Rectal smooth muscle tissue (tissue), 1 donor: ENCODE data around the gene CHEK1.

Source experiments
- H3K27ac ChIP-seq: one replicate; pipeline ENCODE4 v1.7.0; 2013; ENCODE audit warnings: low read depth, low read length, inconsistent platforms
- H3K27me3 ChIP-seq: one replicate; pipeline ENCODE4 v1.7.0; 2013; ENCODE audit warnings: low read length; ENCODE audit not compliant: control insufficient read depth, insufficient read depth
- H3K36me3 ChIP-seq: one replicate; pipeline ENCODE4 v1.7.0; 2013; ENCODE audit warnings: low read length; ENCODE audit not compliant: control insufficient read depth, insufficient read depth
- H3K4me1 ChIP-seq: one replicate; pipeline ENCODE4 v1.7.0; 2013; ENCODE audit warnings: low read length; ENCODE audit not compliant: control insufficient read depth, insufficient read depth
- H3K4me3 ChIP-seq: one replicate; pipeline ENCODE4 v1.7.0; 2013; ENCODE audit warnings: low read length
- H3K9ac ChIP-seq: one replicate; pipeline ENCODE4 v1.7.0; 2013; ENCODE audit warnings: low read length

CHEK1 gene

GRCh38 chr11:125594958-125595357, 30.0 kb upstream of the CHEK1 start:
- H3K4me3 ChIP-seq, result no peak overlapping the region
- no peak overlapping the region for H3K9ac ChIP-seq
- H3K4me1 ChIP-seq, result peaks cover 8% of the 10 kb centered on the region
- no peaks in the 10 kb centered on the region for H3K27me3 ChIP-seq
- peaks cover 5% of the 10 kb centered on the region for H3K36me3 ChIP-seq
- no peak overlapping the region for H3K27ac ChIP-seq

GRCh38 chr11:125600663-125601062, 24.3 kb upstream of the CHEK1 start:
- H3K4me3 ChIP-seq, result no peak overlapping the region
- no peaks in the 10 kb centered on the region for H3K27me3 ChIP-seq
- H3K36me3 ChIP-seq, result peaks cover 32% of the 10 kb centered on the region
- no peak overlapping the region for H3K27ac ChIP-seq
- H3K4me1 ChIP-seq, result no peaks in the 10 kb centered on the region
- no peak overlapping the region for H3K9ac ChIP-seq

- Histone ChIP-seq H3K4me1 (no peaks in the 10 kb centered on the region), H3K9ac (no peak overlapping the region), H3K4me3 (no peak overlapping the region), H3K36me3 (peaks cover 34% of the 10 kb centered on the region), H3K27ac (no peak overlapping the region), H3K27me3 (no peaks in the 10 kb centered on the region)
These were observed 21.8 kb upstream of the CHEK1 start for GRCh38 chr11:125603207-125603606.

- H3K27ac ChIP-seq, result no peak overlapping the region
- no peaks in the 10 kb centered on the region for H3K4me1 ChIP-seq
- H3K36me3 ChIP-seq, result peaks cover 39% of the 10 kb centered on the region
- H3K9ac ChIP-seq, result no peak overlapping the region
- no peak overlapping the region for H3K4me3 ChIP-seq
- no peaks in the 10 kb centered on the region for H3K27me3 ChIP-seq
These were observed 19.5 kb upstream of the CHEK1 start for GRCh38 chr11:125605417-125605816.

GRCh38 chr11:125609545-125609944, 15.4 kb upstream of the CHEK1 start:
- peaks cover 35% of the 10 kb centered on the region for H3K36me3 ChIP-seq
- no peak overlapping the region for H3K9ac ChIP-seq
- no peaks in the 10 kb centered on the region for H3K27me3 ChIP-seq
- H3K4me1 ChIP-seq, result no peaks in the 10 kb centered on the region
- no peak overlapping the region for H3K27ac ChIP-seq
- H3K4me3 ChIP-seq, result no peak overlapping the region

GRCh38 chr11:125618383-125618782, 6.6 kb upstream of the CHEK1 start:
- no peaks in the 10 kb centered on the region for H3K27me3 ChIP-seq
- no peak overlapping the region for H3K27ac ChIP-seq
- H3K9ac ChIP-seq, result no peak overlapping the region
- no peak overlapping the region for H3K4me3 ChIP-seq
- peaks cover 3% of the 10 kb centered on the region for H3K4me1 ChIP-seq
- H3K36me3 ChIP-seq, result peaks cover 28% of the 10 kb centered on the region

- H3K27me3 ChIP-seq, result no peaks in the 10 kb centered on the region
- H3K4me1 ChIP-seq, result peaks cover 13% of the 10 kb centered on the region
- no peak overlapping the region for H3K4me3 ChIP-seq
- H3K27ac ChIP-seq, result peak overlapping the region; percentile 60
- H3K9ac ChIP-seq, result no peak overlapping the region
- peaks cover 17% of the 10 kb centered on the region for H3K36me3 ChIP-seq
These were observed 3.0 kb upstream of the CHEK1 start for GRCh38 chr11:125621995-125622394.

- Histone ChIP-seq H3K27me3 (no peaks in the 10 kb centered on the region), H3K4me1 (peaks cover 13% of the 10 kb centered on the region), H3K36me3 (peaks cover 17% of the 10 kb centered on the region), H3K27ac (peak overlapping the region; percentile 21), H3K9ac (no peak overlapping the region), H3K4me3 (no peak overlapping the region)
These were observed 1.9 kb upstream of the CHEK1 start for GRCh38 chr11:125623064-125623463.

GRCh38 chr11:125625225-125625629, 264 bp downstream of the CHEK1 start:
- Histone ChIP-seq H3K4me1 (peaks cover 13% of the 10 kb centered on the region), H3K9ac (peak overlapping the region; percentile 94), H3K27ac (peak overlapping the region; percentile 86), H3K36me3 (peaks cover 8% of the 10 kb centered on the region), H3K27me3 (no peaks in the 10 kb centered on the region), H3K4me3 (peak overlapping the region; percentile 88)

GRCh38 chr11:125625630-125626287, 796 bp downstream of the CHEK1 start:
- Histone ChIP-seq H3K27me3 (no peaks in the 10 kb centered on the region), H3K9ac (peak overlapping the region; percentile 94), H3K4me1 (peaks cover 13% of the 10 kb centered on the region), H3K4me3 (peak overlapping the region; percentile 88), H3K36me3 (peaks cover 5% of the 10 kb centered on the region), H3K27ac (peak overlapping the region; percentile 86)

- peaks cover 13% of the 10 kb centered on the region for H3K4me1 ChIP-seq
- H3K27me3 ChIP-seq, result no peaks in the 10 kb centered on the region
- peak overlapping the region; percentile 88 for H3K4me3 ChIP-seq
- peak overlapping the region; percentile 15 for H3K27ac ChIP-seq
- no peaks in the 10 kb centered on the region for H3K36me3 ChIP-seq
- H3K9ac ChIP-seq, result peak overlapping the region; percentile 13
These were observed 1.5 kb downstream of the CHEK1 start for GRCh38 chr11:125626288-125626950.

- Histone ChIP-seq H3K9ac (no peak overlapping the region), H3K4me3 (no peak overlapping the region), H3K36me3 (no peaks in the 10 kb centered on the region)
These were observed 2.4 kb downstream of the CHEK1 start for GRCh38 chr11:125627236-125627910.

More at GRCh38 chr11:125627236-125627910, 2.4 kb downstream of the CHEK1 start:
- H3K4me1 ChIP-seq, result peaks cover 10% of the 10 kb centered on the region
- no peaks in the 10 kb centered on the region for H3K27me3 ChIP-seq
- H3K27ac ChIP-seq, result no peak overlapping the region
